IPS-20b (cell line): ENCODE measurements around the gene RFTN1.

Experiments used
- H3K27ac ChIP-seq: one replicate; pipeline ENCODE4 v1.5.1; 2013; ENCODE audit warnings: low read length
- H3K27me3 ChIP-seq: 2 replicates; pipeline ENCODE4 v1.6.1; 2013; ENCODE audit warnings: mild to moderate bottlenecking, low read length, inconsistent platforms; ENCODE audit not compliant: insufficient read depth
- H3K36me3 ChIP-seq: 2 replicates; pipeline ENCODE4 v1.6.1; 2013; ENCODE audit warnings: low read depth, mild to moderate bottlenecking, inconsistent platforms, low read length, moderate library complexity; ENCODE audit not compliant: insufficient read depth
- H3K4me1 ChIP-seq: 2 replicates; pipeline ENCODE4 v1.6.1; 2013; ENCODE audit warnings: mild to moderate bottlenecking, control low read depth, inconsistent platforms, low read length, moderate library complexity; ENCODE audit not compliant: insufficient read depth
- H3K4me3 ChIP-seq: 2 replicates; pipeline ENCODE4 v1.5.1; 2013; ENCODE audit warnings: mild to moderate bottlenecking, low read length, inconsistent platforms
- H3K9ac ChIP-seq: 2 replicates; pipeline ENCODE4 v1.6.1; 2013; ENCODE audit warnings: low read depth, mild to moderate bottlenecking, inconsistent platforms, low read length, moderate library complexity
- H3K9me3 ChIP-seq: 2 replicates; pipeline ENCODE4 v1.6.1; 2013; ENCODE audit warnings: mild to moderate bottlenecking, low read depth, low read length, inconsistent platforms; ENCODE audit not compliant: insufficient read depth

The RFTN1 gene

GRCh38 chr3:16352428-16352827 is 161.1 kb downstream of the RFTN1 start:
- peaks cover 15% of the 10 kb centered on the region for H3K4me1 ChIP-seq
- no peaks in the 10 kb centered on the region for H3K36me3 ChIP-seq
- H3K4me3 ChIP-seq, result no peak overlapping the region
- H3K27me3 ChIP-seq, result no peaks in the 10 kb centered on the region
- H3K9me3 ChIP-seq, result no peaks in the 10 kb centered on the region
- peak overlapping the region; percentile 18; the same call in 1 of the 2 replicates for H3K9ac ChIP-seq
- H3K27ac ChIP-seq, result no peak overlapping the region

- Histone ChIP-seq H3K9ac (no peak overlapping the region), H3K27me3 (no peaks in the 10 kb centered on the region), H3K4me3 (no peak overlapping the region), H3K36me3 (no peaks in the 10 kb centered on the region), H3K9me3 (no peaks in the 10 kb centered on the region), H3K27ac (no peak overlapping the region), H3K4me1 (peaks cover 18% of the 10 kb centered on the region)
Observed at GRCh38 chr3:16350597-16351318, 162.7 kb downstream of the RFTN1 start.

GRCh38 chr3:16349986-16350596 is 163.4 kb downstream of the RFTN1 start:
- no peaks in the 10 kb centered on the region for H3K36me3 ChIP-seq
- no peak overlapping the region for H3K9ac ChIP-seq
- H3K4me3 ChIP-seq, result no peak overlapping the region
- H3K27ac ChIP-seq, result no peak overlapping the region
- no peaks in the 10 kb centered on the region for H3K9me3 ChIP-seq
- H3K27me3 ChIP-seq, result no peaks in the 10 kb centered on the region
- peaks cover 18% of the 10 kb centered on the region for H3K4me1 ChIP-seq

- no peak overlapping the region for H3K9ac ChIP-seq
- no peaks in the 10 kb centered on the region for H3K9me3 ChIP-seq
- H3K27ac ChIP-seq, result no peak overlapping the region
- H3K27me3 ChIP-seq, result no peaks in the 10 kb centered on the region
- peaks cover 12% of the 10 kb centered on the region for H3K4me1 ChIP-seq
- no peak overlapping the region for H3K4me3 ChIP-seq
- H3K36me3 ChIP-seq, result no peaks in the 10 kb centered on the region
Observed at GRCh38 chr3:16347548-16347947, 166.0 kb downstream of the RFTN1 start.

GRCh38 chr3:16346413-16347081 is 167.0 kb downstream of the RFTN1 start:
- Histone ChIP-seq H3K9ac (no peak overlapping the region), H3K27me3 (no peaks in the 10 kb centered on the region), H3K27ac (no peak overlapping the region), H3K36me3 (no peaks in the 10 kb centered on the region), H3K9me3 (no peaks in the 10 kb centered on the region), H3K4me1 (0 out of 2 replicates have a peak, but pooled peaks cover 4% of the 10 kb centered on the region), H3K4me3 (no peak overlapping the region)

GRCh38 chr3:16343101-16343500 is 170.4 kb downstream of the RFTN1 start:
- Histone ChIP-seq H3K36me3 (no peaks in the 10 kb centered on the region), H3K4me1 (0 out of 2 replicates have a peak, but pooled peaks cover 4% of the 10 kb centered on the region), H3K27me3 (no peaks in the 10 kb centered on the region), H3K9me3 (no peaks in the 10 kb centered on the region), H3K9ac (no peak overlapping the region), H3K4me3 (no peak overlapping the region), H3K27ac (no peak overlapping the region)

- Histone ChIP-seq H3K9ac (no peak overlapping the region), H3K4me3 (no peak overlapping the region), H3K4me1 (no peaks in the 10 kb centered on the region), H3K27ac (no peak overlapping the region), H3K36me3 (peaks cover 4% of the 10 kb centered on the region; the same call in 1 of the 2 replicates), H3K27me3 (no peaks in the 10 kb centered on the region), H3K9me3 (no peaks in the 10 kb centered on the region)
Observed at GRCh38 chr3:16338999-16339398, 174.5 kb downstream of the RFTN1 start.

GRCh38 chr3:16337856-16338540 is 175.5 kb downstream of the RFTN1 start:
- Histone ChIP-seq H3K4me1 (peaks cover 1% of the 10 kb centered on the region; the same call in 1 of the 2 replicates), H3K9me3 (no peaks in the 10 kb centered on the region), H3K9ac (no peak overlapping the region), H3K4me3 (no peak overlapping the region), H3K27ac (no peak overlapping the region), H3K36me3 (peaks cover 4% of the 10 kb centered on the region; the same call in 1 of the 2 replicates), H3K27me3 (no peaks in the 10 kb centered on the region)

GRCh38 chr3:16336825-16337224 is 176.7 kb downstream of the RFTN1 start:
- peaks cover 4% of the 10 kb centered on the region; the same call in 1 of the 2 replicates for H3K4me1 ChIP-seq
- H3K27ac ChIP-seq, result no peak overlapping the region
- 0 out of 2 replicates have a peak, but pooled peaks cover 1% of the 10 kb centered on the region for H3K9me3 ChIP-seq
- peaks cover 4% of the 10 kb centered on the region; the same call in 1 of the 2 replicates for H3K36me3 ChIP-seq
- no peak overlapping the region for H3K9ac ChIP-seq
- H3K4me3 ChIP-seq, result no peak overlapping the region
- H3K27me3 ChIP-seq, result no peaks in the 10 kb centered on the region

- peaks cover 9% of the 10 kb centered on the region for H3K9me3 ChIP-seq
- H3K4me1 ChIP-seq, result peaks cover 4% of the 10 kb centered on the region; the same call in 1 of the 2 replicates
- H3K27ac ChIP-seq, result no peak overlapping the region
- H3K36me3 ChIP-seq, result peaks cover 4% of the 10 kb centered on the region; the same call in 1 of the 2 replicates
- no peaks in the 10 kb centered on the region for H3K27me3 ChIP-seq
- no peak overlapping the region for H3K4me3 ChIP-seq
- no peak overlapping the region for H3K9ac ChIP-seq
Observed at GRCh38 chr3:16335772-16336645, 177.5 kb downstream of the RFTN1 start.
